ENCODE measurements around the gene SLC7A5. TPM values are rescaled to one million over a fixed set of nuclear protein-coding genes. Genes with fewer than 3 reads are reported as not detected.
A peak's percentile ranks its signal among the peaks of the same experiment; 100 is the strongest.

Gene SLC7A5
- total and polyA plus RNA-seq, 2 of the 13 experiments (the other 11 are each of a cell fraction or from before 2014, with no cell fraction given), result 79.6 to 155 TPM

- TF ChIP-seq TRIM22 (IDR thresholded peaks at IDR 0.05) (no peak), ZBTB49 (CRISPR knock-in tag; IDR thresholded peaks at IDR 0.05; ENCODE audit: borderline replicate concordance) (peak; percentile 51; the same call in 1 of the 2 replicates), ZNF121 (CRISPR knock-in tag; IDR thresholded peaks at IDR 0.05) (peak; percentile 12; the same call in 1 of the 2 replicates), TAF15 (IDR thresholded peaks at IDR 0.05; ENCODE audit: low read depth, low read length, poor library complexity, severe bottlenecking) (peak; percentile 26), ZNF253 (CRISPR knock-in tag; IDR thresholded peaks at IDR 0.05; ENCODE audit: borderline replicate concordance) (peak; percentile 60; the same call in 1 of the 2 replicates), MAFF (IDR thresholded peaks at IDR 0.05; ENCODE audit: low read depth, low read length) (peak; percentile 47; the same call in 1 of the 2 replicates), ZNF672 (CRISPR knock-in tag; IDR thresholded peaks at IDR 0.05) (peak; percentile 54; the same call in 1 of the 2 replicates), KDM3A (CRISPR knock-in tag; IDR thresholded peaks at IDR 0.05; ENCODE audit: low read depth) (0 out of 2 replicates have a peak, but pooled peaks have one; percentile 18), ZNF296 (CRISPR knock-in tag; conservative IDR thresholded peaks at IDR 0.05) (0 out of 2 replicates have a peak, but pooled peaks have one; percentile 42), ONECUT2 (CRISPR knock-in tag; IDR thresholded peaks at IDR 0.05) (no peak), NR3C1 (CRISPR knock-in tag; IDR thresholded peaks at IDR 0.05) (no peak), BRD4 (CRISPR knock-in tag; IDR thresholded peaks at IDR 0.05) (peak; percentile 72; the same call in 1 of the 2 replicates), SRSF1 (optimal IDR thresholded peaks at IDR 0.05; ENCODE audit: low read depth, low read length) (peak; percentile 7), MNT (IDR thresholded peaks at IDR 0.05) (peak; percentile 69), FOXP1 (IDR thresholded peaks at IDR 0.05) (no peak), FOXP1 (CRISPR knock-in tag; IDR thresholded peaks at IDR 0.05) (0 out of 2 replicates have a peak, but pooled peaks have one; percentile 1), HES4 (CRISPR knock-in tag; IDR thresholded peaks at IDR 0.05; ENCODE audit: borderline replicate concordance) (peak; percentile 58; the same call in 1 of the 2 replicates), RBM22 (optimal IDR thresholded peaks at IDR 0.05; ENCODE audit: low read length) (peak; percentile 91), ADNP (CRISPR knock-in tag; IDR thresholded peaks at IDR 0.05) (no peak), NR2F1 (CRISPR knock-in tag; IDR thresholded peaks at IDR 0.05) (0 out of 4 replicates have a peak, but pooled peaks of 1 of the 2 experiments have one; percentile 19), ZBTB46 (CRISPR knock-in tag; IDR thresholded peaks at IDR 0.05; ENCODE audit: borderline replicate concordance) (no peak), SMC3 (IDR thresholded peaks at IDR 0.05; ENCODE audit: low read length) (no peak), MAFK (conservative IDR thresholded peaks at IDR 0.05 in 1 of 2, IDR thresholded peaks at IDR 0.05 in 1 of 2; ENCODE audit: low read length in 2 of 2) (peak; percentile 68 to 82), DR1 (CRISPR knock-in tag; IDR thresholded peaks at IDR 0.05) (no peak)
These were observed 21.9 kb downstream of the SLC7A5 start (continued) for GRCh38 chr16:87847467-87847784.
